ENCODE data around the gene SLC6A9. TPM values are rescaled to one million over a fixed set of nuclear protein-coding genes. Genes with fewer than 3 reads are reported as not detected.
A peak's percentile ranks its signal among the peaks of the same experiment; 100 is the strongest.

The SLC6A9 gene
- total and polyA plus RNA-seq, 2 of the 8 experiments (the other 6 are each of a cell fraction or from before 2014, with no cell fraction given), result 20.2 to 24.2 TPM

- Histone ChIP-seq H3K14ac (ENCODE audit: insufficient read length) (no peak overlapping the region), H3K4me2 (ENCODE audit: insufficient read depth in 1 of 2, low read depth in 2 of 2, low read length in 2 of 2) (no peak overlapping the region), H4K91ac (replicated peaks; ENCODE audit: insufficient read length, low read length) (peak overlapping the region; percentile 57), H3K4ac (replicated peaks; ENCODE audit: insufficient read length, low read depth, low read length) (no peak overlapping the region), H3K23me2 (ENCODE audit: low read depth, low read length) (peaks cover 4% of the 10 kb centered on the region; the same call in 1 of the 2 replicates), H3K56ac (replicated peaks; ENCODE audit: insufficient read length, low read depth, low read length) (no peak overlapping the region), H3K9ac (replicated peaks in 1 of 4; ENCODE audit: extremely low read depth in 1 of 4, low read depth in 3 of 4, low read length in 3 of 4) (no peak overlapping the region), H3K79me2 (ENCODE audit: control insufficient read depth in 1 of 2, insufficient read depth in 2 of 2, low read length in 2 of 2) (peaks cover 0 to 6% of the 10 kb centered on the region in 2 experiments; a peak in 1 of 4 replicates), H4K5ac (ENCODE audit: insufficient read length, low read depth, low read length) (no peak overlapping the region), H3K79me1 (ENCODE audit: low read depth, low read length) (peaks cover 4% of the 10 kb centered on the region), H2BK5ac (ENCODE audit: low read depth, low read length) (no peak overlapping the region), H3K4me1 (replicated peaks in 1 of 4; ENCODE audit: control insufficient read depth in 3 of 4, insufficient read depth in 4 of 4, low read length in 3 of 4) (peaks cover 13 to 27% (median 16%) of the 10 kb centered on the region in 4 experiments), H4K8ac (ENCODE audit: extremely low read depth, insufficient read depth, low read length) (no peak overlapping the region), H3K27me3 (replicated peaks in 1 of 4; ENCODE audit: control insufficient read depth in 3 of 4, extremely low read depth in 1 of 4, insufficient read depth in 3 of 4, low read length in 3 of 4) (no peaks in the 10 kb centered on the region), H2BK12ac (ENCODE audit: low read depth, low read length) (no peak overlapping the region), H2AK5ac (ENCODE audit: low read depth, low read length) (no peak overlapping the region), H2BK120ac (replicated peaks; ENCODE audit: low read depth, low read length) (no peak overlapping the region), H3K23ac (ENCODE audit: insufficient read length) (no peak overlapping the region), H2AFZ (ENCODE audit: low read length) (no peak overlapping the region), H3K27ac (ENCODE audit: low read depth, low read length) (no peak overlapping the region), H3K9me3 (ENCODE audit: insufficient read depth in 2 of 2, low read depth in 1 of 2, low read length in 1 of 2) (no peaks in the 10 kb centered on the region), H3K4me3 (ENCODE audit: extremely low read depth in 1 of 4, insufficient read depth in 2 of 4, low read depth in 3 of 4, low read length in 4 of 4) (no peak overlapping the region), H4K20me1 (replicated peaks in 1 of 2; ENCODE audit: control insufficient read depth in 1 of 2, insufficient read depth in 2 of 2, low read length in 2 of 2) (peaks cover 0 to 5% of the 10 kb centered on the region in 2 experiments), H2BK20ac (ENCODE audit: low read length) (no peak overlapping the region), H3K36me3 (ENCODE audit: control insufficient read depth in 2 of 4, insufficient read depth in 4 of 4, low read length in 3 of 4) (no peaks in the 10 kb centered on the region), H3K18ac (ENCODE audit: extremely low read depth, low read length) (no peak overlapping the region), H2BK15ac (ENCODE audit: low read length) (no peak overlapping the region)
- FAIRE-seq (no peak), DNase-seq (ENCODE audit: low read depth in 1 of 2, low spot score in 2 of 2) (no peak)
- CTCF ChIA-PET (ENCODE audit: partially characterized antibody), result interaction anchor here (0.8 to 13.5 kb wide), 9 partner anchors 13 to 295 kb away, joined by 3 to 239 read pairs (median 5); partner anchors contain the start of gene CCDC24
- POLR2A ChIA-PET (ENCODE audit: partially characterized antibody), result interaction anchor here (0.6 to 26.2 kb wide), 9 partner anchors 9 to 688 kb away, joined by 3 to 544 read pairs (median 4); partner anchors contain the start of genes ATP6V0B and CCDC24
- WGBS, 2 experiments (ENCODE audit: extremely low coverage in 1 of 2, insufficient coverage in 1 of 2, insufficient read length in 1 of 2, insufficient replicate concordance in 2 of 2, low coverage in 1 of 2, low lambda C conversion rate in 2 of 2, missing lambda C conversion rate in 1 of 2), result 73% methylated on average over 5 of the region's 8 CpGs; no CpG with 5 or more reads in 1 of the 2 experiments
- no peak for TF ChIP-seq CHD1 (IDR thresholded peaks at IDR 0.05; ENCODE audit: low read depth, low read length)
- TF ChIP-seq JUN (IDR thresholded peaks at IDR 0.05; ENCODE audit: low read depth, low read length), result no peak
- no peak for TF ChIP-seq GABPA (IDR thresholded peaks at IDR 0.05; ENCODE audit: borderline replicate concordance, insufficient read depth, low read length)
Measured at GRCh38 chr1:44033756-44034155, 2.5 kb upstream of the SLC6A9 start.

Data from H1 (cell line).